ENCODE results near the gene PAK6.

DNA sequence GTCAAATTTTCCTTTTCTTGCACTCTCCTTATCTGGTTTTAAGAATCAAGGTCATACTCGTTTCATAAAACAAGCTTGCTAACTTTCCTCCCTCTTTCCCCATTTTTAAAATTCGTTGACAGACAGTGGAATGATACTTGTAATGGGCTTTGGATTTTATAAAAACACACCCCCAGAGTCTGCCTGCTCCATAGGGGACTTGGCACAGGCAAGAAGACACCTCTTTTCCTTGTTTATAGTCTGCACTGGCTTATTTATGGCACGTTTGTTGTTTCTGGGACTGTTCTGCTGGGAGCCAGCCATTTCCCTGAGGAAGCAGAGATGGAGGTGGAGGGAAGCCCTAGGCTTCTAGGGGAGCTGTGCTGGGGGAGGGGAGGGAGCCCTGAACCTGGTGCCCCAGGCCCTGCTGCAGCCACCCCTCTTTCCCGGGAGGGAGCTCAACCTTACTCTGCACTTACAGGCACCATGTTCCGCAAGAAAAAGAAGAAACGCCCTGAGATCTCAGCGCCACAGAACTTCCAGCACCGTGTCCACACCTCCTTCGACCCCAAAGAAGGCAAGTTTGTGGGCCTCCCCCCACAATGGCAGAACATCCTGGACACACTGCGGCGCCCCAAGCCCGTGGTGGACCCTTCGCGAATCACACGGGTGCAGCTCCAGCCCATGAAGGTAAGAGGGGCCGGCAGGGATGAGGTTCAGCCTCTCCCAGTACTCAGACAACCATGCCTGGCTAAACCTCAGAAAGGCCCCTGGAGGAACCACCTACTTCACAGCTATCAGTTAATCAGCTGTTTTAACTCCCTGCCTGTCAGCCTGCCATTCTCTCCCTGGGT is 25.7 kb downstream of the PAK6 start:
- TF ChIP-seq, protein P1, sequence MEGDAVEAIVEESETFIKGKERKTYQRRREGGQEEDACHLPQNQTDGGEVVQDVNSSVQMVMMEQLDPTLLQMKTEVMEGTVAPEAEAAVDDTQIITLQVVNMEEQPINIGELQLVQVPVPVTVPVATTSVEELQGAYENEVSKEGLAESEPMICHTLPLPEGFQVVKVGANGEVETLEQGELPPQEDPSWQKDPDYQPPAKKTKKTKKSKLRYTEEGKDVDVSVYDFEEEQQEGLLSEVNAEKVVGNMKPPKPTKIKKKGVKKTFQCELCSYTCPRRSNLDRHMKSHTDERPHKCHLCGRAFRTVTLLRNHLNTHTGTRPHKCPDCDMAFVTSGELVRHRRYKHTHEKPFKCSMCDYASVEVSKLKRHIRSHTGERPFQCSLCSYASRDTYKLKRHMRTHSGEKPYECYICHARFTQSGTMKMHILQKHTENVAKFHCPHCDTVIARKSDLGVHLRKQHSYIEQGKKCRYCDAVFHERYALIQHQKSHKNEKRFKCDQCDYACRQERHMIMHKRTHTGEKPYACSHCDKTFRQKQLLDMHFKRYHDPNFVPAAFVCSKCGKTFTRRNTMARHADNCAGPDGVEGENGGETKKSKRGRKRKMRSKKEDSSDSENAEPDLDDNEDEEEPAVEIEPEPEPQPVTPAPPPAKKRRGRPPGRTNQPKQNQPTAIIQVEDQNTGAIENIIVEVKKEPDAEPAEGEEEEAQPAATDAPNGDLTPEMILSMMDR (IDR thresholded peaks at IDR 0.05), result no peak
- no peak for TF ChIP-seq POLR2A (IDR thresholded peaks at IDR 0.05)
